ENCODE results near the gene RPP40.

The RPP40 gene

DNA sequence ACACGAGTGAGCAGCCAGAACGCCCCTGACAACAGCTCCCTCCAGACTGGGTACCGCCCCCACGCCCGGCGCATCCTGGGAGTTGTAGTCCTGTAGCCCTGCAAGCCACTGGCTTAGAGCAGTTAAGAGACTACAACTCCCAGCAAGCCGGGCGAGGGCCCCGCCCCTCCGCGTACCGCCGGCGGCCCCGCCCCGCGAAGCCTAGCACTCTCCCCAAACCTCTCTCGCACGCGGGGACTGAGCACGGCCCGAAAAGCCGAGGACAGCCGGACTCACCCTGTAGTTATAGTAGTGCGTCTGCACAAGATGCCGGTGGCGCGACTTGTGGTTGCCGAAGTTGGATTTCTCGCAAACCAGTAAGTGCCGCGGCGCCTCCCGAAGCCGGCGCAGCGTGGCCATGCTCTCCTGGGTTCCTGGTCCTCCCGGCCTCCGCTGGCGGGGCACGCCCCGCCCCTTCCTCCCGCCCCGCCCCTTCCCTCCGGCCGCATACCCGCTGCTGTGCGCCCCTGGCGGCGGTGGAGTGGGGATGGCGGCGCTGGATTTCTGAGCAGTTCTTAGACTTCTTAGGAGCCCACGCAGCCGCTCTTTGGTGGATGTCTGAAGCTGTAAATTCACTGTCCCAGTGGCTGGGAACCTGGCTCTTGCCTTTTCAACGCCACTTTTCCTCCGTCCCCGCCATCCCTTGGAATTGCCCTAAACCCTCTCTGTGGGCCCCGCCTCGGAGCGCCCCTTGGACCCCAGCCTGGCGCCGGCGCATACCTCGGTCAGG, at the start of gene RPP40:
Gene RPP40, minus strand, starts transcription at position 434 of the 769 bp plus-strand sequence. Its CDS starts 35 bp downstream, at position 399.
- peak; percentile 85 for DNase-seq (ENCODE audit: low read depth)
- peak within 1 kb of the TSS; percentile 99 for H3K4me3 ChIP-seq (ENCODE audit: control insufficient read depth, low read depth, low read length)
- TF ChIP-seq, protein P1, sequence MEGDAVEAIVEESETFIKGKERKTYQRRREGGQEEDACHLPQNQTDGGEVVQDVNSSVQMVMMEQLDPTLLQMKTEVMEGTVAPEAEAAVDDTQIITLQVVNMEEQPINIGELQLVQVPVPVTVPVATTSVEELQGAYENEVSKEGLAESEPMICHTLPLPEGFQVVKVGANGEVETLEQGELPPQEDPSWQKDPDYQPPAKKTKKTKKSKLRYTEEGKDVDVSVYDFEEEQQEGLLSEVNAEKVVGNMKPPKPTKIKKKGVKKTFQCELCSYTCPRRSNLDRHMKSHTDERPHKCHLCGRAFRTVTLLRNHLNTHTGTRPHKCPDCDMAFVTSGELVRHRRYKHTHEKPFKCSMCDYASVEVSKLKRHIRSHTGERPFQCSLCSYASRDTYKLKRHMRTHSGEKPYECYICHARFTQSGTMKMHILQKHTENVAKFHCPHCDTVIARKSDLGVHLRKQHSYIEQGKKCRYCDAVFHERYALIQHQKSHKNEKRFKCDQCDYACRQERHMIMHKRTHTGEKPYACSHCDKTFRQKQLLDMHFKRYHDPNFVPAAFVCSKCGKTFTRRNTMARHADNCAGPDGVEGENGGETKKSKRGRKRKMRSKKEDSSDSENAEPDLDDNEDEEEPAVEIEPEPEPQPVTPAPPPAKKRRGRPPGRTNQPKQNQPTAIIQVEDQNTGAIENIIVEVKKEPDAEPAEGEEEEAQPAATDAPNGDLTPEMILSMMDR (IDR thresholded peaks at IDR 0.05; ENCODE audit: control insufficient read depth, insufficient read depth, low read depth, low read length, missing control alignments) = peak; percentile 85

DNA sequence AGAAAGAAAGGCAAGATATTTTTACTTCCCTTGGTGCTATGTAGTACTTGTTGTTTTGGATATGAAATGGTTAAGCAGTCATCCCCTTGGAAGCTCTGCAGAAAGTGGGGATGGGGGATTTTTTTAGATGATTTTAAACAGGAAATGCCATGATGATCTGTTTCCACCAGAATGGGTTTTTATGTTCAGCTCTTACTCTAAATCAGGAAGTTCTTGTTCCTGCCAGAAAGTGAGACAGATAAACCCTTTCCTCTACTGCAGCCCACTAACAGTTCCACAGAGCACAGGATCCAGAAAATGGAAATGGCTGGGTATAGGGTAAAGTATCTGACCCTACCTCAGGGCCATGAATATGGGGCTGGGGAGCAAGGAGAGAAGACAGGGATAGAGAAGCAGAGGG, 49.2 kb upstream of the RPP40 start:
- no peak overlapping the region for H3K4me3 ChIP-seq (ENCODE audit: control insufficient read depth, low read depth, low read length)
- TF ChIP-seq, protein P1 (IDR thresholded peaks at IDR 0.05; ENCODE audit: control insufficient read depth, insufficient read depth, low read depth, low read length, missing control alignments) = no peak
- no peak for DNase-seq (ENCODE audit: low read depth)

GRCh38 chr6:5051394-5051793, 47.6 kb upstream of the RPP40 start:
- no peak overlapping the region for H3K4me3 ChIP-seq (ENCODE audit: control insufficient read depth, low read depth, low read length)
- TF ChIP-seq, protein P1 (IDR thresholded peaks at IDR 0.05; ENCODE audit: control insufficient read depth, insufficient read depth, low read depth, low read length, missing control alignments) = no peak
- no peak for DNase-seq (ENCODE audit: low read depth)

DNA sequence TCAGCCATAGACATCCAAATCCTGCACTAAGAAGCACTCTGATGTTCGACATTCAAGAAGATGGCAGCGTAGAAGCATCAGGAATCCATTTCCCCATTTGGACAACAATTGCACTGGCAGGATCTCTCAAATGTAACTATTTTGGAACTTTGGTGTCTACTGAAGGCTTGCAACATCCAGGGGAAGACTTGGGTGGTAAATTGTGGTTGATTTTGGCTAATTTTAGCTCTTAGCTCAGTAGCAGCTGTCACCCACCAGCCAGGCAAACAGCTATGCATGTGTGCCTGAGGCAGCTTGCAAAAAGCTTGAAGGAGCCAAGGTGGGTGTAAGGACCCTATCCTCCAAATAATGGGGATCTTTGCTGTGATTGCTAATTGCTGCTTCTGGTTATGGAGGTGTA, 46.2 kb upstream of the RPP40 start:
- DNase-seq (ENCODE audit: low read depth) = no peak
- TF ChIP-seq, protein P1 (IDR thresholded peaks at IDR 0.05; ENCODE audit: control insufficient read depth, insufficient read depth, low read depth, low read length, missing control alignments) = no peak
- H3K4me3 ChIP-seq (ENCODE audit: control insufficient read depth, low read depth, low read length) = no peak overlapping the region

DNA sequence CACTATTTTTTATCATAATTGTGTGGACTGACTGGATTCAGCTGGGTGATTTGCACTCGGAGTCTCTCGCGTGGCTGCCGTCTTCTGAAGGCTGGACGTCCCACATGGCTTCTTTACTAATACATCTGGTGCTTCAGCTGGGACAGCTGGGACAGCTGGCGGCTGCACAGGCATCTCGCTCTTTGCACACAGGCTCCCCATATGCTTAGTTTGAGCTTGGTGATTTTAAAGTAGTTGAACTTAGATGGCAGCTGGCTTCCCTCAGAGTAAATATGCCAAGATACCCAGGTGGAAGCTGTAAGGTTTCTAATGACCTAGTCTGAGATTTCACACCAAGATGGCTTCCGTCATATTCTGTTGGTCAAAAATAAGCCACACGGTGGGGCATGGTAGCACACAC, 42.6 kb upstream of the RPP40 start:
- no peak overlapping the region for H3K4me3 ChIP-seq (ENCODE audit: control insufficient read depth, low read depth, low read length)
- TF ChIP-seq, protein P1 (IDR thresholded peaks at IDR 0.05; ENCODE audit: control insufficient read depth, insufficient read depth, low read depth, low read length, missing control alignments) = no peak
- DNase-seq (ENCODE audit: low read depth) = no peak

DNA sequence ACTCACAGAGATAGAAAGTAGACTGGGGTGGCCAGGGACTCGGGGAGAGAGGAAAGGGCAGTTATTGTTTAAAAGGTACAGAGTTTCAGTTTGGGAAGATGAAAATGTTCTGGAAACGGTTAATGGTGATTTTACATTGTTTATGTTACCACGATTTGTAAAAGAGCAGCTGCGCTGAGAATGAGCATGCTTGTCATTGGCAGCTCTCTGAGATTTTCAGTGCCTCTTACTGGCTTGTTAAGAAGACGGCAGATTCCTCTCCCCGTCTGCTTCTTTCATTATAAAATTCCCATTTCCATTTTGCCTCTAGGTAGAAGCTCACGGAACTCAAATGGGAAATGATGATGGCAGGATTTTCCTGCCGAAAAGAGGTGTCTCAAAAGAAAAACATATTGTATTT, 41.6 kb upstream of the RPP40 start:
- TF ChIP-seq, protein P1 (IDR thresholded peaks at IDR 0.05; ENCODE audit: control insufficient read depth, insufficient read depth, low read depth, low read length, missing control alignments) = no peak
- H3K4me3 ChIP-seq (ENCODE audit: control insufficient read depth, low read depth, low read length) = no peak overlapping the region
- no peak for DNase-seq (ENCODE audit: low read depth)

All from AG09309 (cell line).